SKM-1 treated with dmso at 0.1 percent for 144 hours (cell line): ENCODE measurements around the gene ANO10.

Experiments
- DNase-seq: peaks from one replicate; lab custom pipeline; 2025; ENCODE audit not compliant: unreplicated experiment; lab: John Stamatoyannopoulos, UW

The ANO10 gene

GRCh38 chr3:43323541-43323940, 298.3 kb downstream of the ANO10 start:
- DNase-seq, result no peak

DNA sequence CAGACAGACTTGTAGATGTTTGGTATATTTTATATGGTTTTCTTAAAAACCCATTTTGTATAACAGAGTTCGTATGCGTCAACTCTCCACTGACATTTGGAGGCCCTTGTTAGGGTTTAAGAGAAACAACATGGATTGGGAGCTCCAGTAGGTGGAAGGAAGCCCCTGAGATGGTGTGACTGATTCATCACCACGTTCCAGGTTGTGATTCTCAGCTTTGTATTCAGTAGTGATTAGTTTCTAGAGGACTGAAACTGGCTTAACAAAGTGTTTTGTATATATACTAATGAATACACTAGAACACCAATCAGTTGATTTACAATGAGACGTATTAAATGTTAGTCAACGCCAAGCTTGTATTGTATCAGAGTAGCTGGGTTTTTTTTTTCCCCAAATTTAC, 301.5 kb downstream of the ANO10 start:
- DNase-seq, result no peak

GRCh38 chr3:43319794-43320193, 302.0 kb downstream of the ANO10 start:
- no peak for DNase-seq

- DNase-seq, result no peak
Measured at GRCh38 chr3:43319376-43319775, 302.4 kb downstream of the ANO10 start.

DNA sequence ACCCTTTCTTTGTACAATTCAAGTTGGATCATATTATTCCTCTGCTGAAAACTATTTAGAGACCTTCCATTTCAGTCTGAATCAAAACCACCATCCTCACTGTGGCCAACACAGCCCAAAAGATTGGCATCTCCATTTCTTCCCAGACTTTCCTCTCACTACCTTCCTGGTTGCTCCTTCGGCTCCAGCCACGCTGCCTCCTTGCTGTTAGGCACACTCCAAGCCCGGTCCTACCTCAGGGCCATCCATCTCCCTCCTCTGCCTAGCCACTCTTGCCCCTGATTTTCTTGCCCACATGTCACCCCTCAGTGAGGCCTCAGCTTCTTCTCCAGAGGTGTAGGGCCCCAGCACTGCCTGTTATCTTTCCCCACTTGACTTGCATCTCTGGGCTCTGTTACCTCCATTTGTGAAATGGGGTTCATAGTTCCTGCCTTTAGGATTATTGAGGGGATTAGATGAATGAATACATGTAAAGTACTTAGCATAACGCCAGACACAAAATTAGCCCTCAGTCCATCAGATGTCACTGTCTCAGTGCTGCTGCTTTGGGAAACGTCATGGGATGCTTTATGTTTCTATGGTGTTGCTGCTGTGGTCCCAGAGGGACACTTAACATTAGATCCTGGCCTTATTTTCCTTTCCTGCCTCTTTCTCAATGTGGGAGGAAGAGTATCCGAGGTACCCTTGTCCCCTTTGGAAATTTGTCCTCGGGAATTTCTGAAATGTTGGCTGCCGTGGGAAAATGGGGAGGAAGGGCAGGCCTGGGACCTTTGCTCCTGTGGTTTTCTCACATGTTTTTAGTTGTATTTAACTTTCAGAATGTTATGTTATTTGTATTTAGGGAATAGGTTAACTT, 304.1 kb downstream of the ANO10 start:
- DNase-seq, result no peak

DNA sequence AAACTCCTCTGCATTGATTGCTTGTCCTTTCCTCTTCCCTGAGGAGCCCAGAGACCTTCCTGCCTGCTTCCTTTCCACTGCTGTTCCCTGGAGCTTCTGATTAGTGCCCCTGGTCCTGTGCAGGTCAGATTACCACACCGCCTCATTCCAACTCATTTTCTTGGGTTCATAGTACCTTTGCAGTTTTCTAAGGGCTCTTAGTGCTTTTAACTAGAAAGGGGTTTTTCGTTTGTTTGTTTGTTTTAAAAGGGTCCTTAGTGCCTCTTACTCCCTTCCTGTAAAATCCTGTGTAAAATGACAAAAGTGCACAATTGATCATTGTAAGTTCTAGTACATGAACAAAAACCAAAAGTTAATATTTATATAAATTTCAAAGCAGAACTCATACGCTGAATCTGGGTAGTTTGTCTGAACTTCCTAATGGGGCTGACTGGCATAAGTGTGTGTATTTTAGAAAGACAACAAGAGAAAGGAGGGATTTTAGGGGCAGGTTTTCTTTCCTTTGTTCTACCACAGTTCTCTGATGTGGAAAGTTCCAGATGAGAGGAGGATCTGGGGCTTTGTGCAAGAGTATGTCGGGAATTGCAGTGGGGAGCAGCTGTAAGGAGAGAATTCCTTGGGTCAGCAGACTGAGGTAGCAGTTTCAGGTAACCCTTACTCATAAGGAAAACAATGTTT, 304.9 kb downstream of the ANO10 start:
- DNase-seq, result no peak
